Colon (tissue), 2 donors: Measurements from ENCODE around the gene LDLRAD4.

Source experiments
- FAIRE-seq: peaks from 2 replicates; lab custom pipeline; 2012; peaks lifted over from hg19 to GRCh38; lab: Jason Lieb, UNC
- donor health status: control.
- donor health status: control.

LDLRAD4 gene

DNA sequence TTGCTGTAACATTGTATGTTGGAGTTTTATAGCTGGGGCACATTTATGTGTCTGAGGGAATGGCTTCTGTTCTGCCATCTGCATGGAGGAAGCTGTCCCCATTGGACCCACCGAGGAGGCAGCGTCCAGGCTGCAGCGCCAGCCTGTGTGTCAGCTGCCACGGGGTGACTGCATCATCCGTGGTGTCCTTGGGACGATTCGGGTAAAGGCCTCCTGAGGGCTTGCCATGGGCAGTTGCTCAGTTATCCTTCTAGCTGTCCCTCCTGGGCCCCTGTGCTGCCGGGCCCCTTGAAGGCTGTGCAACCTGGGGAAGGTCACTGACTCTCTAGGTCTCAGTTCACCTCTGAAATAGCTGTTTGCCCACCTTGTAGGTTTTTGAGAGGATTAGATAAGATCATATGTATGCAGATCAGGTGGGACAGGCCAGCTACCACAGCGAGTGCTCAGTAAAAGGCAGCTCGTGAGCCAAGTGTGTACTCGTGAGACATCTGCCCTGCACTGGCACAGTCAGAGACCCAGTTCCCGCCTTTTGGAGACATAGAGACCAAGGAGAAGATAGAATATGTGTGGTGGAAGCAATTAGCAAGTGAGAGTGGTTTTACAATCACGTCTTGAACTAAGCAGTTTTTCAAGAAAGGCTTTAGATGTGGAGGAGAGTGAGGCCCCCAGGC is 10.6 kb downstream of the LDLRAD4 start:
- no peak for FAIRE-seq

GRCh38 chr18:13231151-13231550 is 12.6 kb downstream of the LDLRAD4 start:
- FAIRE-seq = no peak

DNA sequence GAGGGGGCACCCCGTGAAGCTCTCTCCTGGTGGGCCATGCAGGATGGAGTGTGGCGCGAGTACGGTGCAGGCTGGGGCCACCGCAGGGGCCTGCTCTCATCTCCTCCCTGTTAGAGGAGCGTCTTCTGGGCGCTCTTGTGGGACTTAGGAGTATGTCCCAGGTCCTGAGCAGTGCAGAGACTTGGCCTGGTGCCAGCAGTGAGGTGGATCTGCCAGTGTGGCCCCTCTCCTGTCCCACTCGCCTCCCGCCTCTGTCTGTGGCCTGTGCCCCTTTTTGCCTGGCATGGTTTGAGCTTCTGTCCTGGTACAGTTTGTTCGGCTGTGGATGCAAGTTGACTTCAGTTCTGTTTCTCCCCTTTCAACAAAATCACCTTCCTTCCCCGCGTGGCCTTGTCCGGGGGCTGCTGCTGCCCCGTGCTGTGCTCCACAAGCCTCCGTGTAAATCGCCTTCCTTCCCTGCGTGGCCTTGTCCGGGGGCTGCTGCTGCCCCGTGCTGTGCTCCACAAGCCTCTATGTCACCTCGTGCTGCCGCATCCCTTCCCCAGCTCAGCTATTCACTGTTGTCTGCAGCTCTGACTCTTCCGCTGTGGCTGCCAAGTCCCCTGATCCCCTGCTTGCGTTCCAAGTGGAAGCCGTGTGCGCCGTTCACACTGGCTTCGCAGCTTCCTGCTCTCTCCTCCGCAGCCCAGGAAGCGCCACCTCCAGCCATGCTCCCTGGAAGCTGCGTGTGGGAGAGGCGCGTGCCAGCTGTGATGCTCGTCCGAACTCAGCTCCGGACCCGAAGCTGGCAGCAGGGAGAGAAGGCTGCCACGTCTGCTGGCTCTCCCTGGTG is 13.7 kb downstream of the LDLRAD4 start:
- FAIRE-seq = no peak

DNA sequence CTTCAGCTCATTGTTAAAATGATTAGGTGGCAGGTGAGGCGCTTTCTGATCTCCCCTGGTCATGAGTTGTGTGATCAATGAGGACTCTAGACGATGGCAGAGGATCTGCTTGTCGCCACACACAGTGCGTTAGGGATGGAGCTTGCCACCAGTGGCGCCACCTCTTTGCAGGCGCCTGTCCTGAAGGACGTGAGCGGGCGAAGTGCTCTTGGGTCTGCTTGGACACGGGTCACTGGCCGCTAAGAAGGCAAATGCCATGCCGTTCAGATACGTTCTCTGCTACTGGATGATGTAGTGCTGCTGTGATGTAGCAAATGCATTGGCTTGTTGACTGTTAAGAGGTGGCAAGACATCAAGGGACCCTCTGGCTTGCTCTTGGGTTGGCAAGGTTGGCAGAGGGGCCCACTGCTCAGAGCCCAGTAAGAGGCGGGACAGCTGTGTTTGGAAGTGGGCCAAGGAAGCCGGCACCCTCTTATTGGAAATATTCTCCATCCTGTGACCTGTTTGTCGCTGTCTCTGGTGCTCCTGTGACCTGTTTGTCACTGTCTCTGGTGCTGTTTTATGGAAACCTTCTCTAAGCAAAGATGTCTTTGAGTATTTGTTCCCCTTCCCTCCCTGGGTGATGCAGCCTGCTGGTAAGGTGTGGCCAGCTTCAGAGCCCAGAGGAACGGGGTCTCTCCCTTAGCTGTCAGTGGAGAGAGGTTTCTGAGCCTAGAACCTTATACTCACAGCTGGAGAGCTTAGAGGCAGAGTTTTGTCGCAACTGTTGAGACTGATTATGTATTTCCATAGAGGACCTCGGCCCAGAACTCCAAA is 14.6 kb downstream of the LDLRAD4 start:
- no peak for FAIRE-seq

- FAIRE-seq = no peak
These were observed 15.5 kb downstream of the LDLRAD4 start for GRCh38 chr18:13233787-13234783.

DNA sequence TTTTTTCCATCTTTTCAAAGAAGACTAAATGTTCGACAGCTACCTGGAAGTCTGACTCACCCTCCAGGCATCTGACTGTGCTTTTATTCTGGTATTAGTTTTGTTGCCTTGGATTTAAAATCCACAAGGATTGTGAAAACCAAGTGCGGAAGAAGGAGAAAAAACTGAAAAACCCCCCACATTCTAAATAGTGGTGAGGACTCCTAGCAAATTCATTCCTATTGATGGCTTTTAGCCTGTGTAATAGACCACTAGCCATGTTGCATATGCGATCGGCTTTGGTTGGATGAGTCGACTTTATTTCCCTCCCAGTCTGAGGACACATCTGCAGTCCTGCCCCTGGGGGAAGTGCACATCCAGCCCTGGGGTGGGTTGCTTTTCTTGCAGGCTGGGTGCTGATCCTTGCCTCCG is 16.9 kb downstream of the LDLRAD4 start:
- FAIRE-seq = no peak

- no peak for FAIRE-seq
These were observed 17.4 kb downstream of the LDLRAD4 start for GRCh38 chr18:13235981-13236380.

GRCh38 chr18:13236411-13236810 is 17.9 kb downstream of the LDLRAD4 start:
- no peak for FAIRE-seq

GRCh38 chr18:13237073-13237472 is 18.5 kb downstream of the LDLRAD4 start:
- no peak for FAIRE-seq

- no peak for FAIRE-seq
These were observed 19.1 kb downstream of the LDLRAD4 start for GRCh38 chr18:13237641-13238040.

- FAIRE-seq = no peak
These were observed 20.8 kb downstream of the LDLRAD4 start for GRCh38 chr18:13239171-13239956.

- no peak for FAIRE-seq
These were observed 21.6 kb downstream of the LDLRAD4 start for GRCh38 chr18:13240060-13240725.

DNA sequence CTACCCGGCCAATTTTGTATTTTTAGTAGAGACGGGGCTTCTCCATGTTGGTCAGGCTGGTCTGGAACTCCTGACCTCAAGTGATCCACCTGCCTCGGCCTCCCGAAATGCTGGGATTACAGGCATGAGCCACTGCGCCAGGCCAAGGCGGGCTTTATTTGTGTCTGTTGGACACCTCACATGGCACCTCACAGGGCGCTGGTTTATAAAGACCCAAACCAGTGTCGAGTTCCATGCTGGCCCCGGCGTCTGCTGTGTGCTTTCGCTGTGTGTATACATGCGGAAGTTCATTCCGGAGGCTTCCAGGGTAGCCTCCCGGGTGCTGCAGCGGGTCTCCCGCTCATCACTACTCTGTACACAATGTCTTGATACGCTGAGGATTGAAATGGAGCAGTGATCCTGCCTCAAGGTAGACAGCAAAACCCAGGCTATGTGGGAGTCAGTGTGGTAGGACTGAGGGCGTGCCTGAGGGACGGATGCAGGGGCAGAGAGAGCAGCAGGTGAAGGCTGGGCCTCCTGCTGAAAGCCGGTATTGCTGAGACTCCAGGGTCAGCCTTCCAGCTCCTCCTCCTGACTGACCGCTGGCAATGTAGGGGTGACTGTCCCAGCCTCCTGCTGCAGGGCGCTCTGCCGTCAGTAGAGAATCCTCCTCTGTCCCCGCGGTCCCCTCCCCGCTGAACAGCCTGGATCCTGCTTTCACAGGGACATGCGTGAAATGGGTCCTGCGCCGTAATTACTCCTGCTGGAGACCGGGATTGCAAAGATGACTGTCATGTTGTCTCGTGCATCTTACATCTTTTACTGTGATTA is 22.7 kb downstream of the LDLRAD4 start:
- FAIRE-seq = no peak

DNA sequence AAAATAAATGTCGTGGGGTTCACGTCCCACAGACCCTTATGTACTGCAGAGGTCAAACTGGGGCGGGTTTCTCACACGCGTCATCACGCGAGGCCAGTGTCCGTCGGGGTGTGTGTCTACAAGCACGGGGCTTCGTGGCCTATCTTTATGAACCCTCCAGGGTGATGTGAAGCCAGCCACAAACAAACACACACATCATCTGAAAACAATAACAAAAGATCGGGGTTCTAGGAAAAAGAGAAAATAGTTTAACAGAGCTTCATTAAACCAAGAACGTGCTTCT is 23.3 kb downstream of the LDLRAD4 start:
- FAIRE-seq = no peak

DNA sequence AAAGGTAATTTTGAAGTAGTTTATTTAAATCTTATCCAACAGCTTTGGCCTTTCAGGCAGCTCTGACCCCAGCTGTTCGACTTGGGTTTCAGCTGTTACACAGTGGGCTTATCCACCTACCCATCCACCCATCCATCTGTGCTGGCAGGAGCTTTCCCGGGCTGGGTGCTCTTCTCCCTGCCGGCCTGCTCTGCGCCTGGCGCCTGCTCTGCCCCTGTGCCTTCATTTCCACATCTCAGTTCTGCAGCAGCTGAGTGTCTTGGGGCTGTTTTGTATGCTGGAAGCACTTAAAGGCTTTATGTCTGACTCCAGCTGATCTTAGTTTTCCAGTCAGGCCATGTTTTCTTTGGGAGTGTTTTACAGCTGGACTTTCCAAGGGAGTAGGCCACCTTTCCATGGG is 24.2 kb downstream of the LDLRAD4 start:
- no peak for FAIRE-seq

- no peak for FAIRE-seq
These were observed 24.8 kb downstream of the LDLRAD4 start for GRCh38 chr18:13243363-13243762.

GRCh38 chr18:13244135-13244534 is 25.6 kb downstream of the LDLRAD4 start:
- no peak for FAIRE-seq

- FAIRE-seq = no peak
These were observed 27.0 kb downstream of the LDLRAD4 start for GRCh38 chr18:13245481-13246000.

DNA sequence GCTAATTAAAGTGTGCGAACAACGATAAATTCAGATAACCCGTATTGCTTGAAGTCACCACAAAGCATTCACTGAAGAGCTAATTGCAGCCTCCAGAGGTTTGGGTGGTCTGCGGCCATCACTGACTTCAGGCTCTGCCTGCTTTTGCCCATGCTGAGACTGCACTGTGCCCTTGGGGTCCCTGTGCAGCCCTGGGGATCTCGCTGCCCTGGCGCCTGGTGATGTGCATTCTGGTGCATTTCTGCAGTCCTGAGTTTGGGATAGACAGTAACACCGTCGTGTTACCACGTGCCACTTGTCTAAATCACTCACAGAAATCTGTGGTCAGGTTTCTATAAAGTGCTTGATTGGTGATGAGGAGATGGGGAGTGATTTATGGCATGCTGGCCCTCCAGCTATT is 27.6 kb downstream of the LDLRAD4 start:
- FAIRE-seq = no peak
